ENCODE results near the gene VIPR2. TPM values are rescaled to one million over a fixed set of nuclear protein-coding genes. Genes with fewer than 3 reads are reported as not detected.

The VIPR2 gene
- total and polyA plus RNA-seq, 10 donors: 0.41 to 1.4 (median 0.64) TPM

GRCh38 chr7:159157714-159158113 is 13.0 kb upstream of the VIPR2 start:
- Histone ChIP-seq H3K4me1 (no peaks in the 10 kb centered on the region), H3K9me3 (no peaks in the 10 kb centered on the region), H3K27ac (no peak overlapping the region), H3K4me3 (no peak overlapping the region), H3K36me3 (no peaks in the 10 kb centered on the region), H3K27me3 (replicated peaks in 1 of 7) (peaks cover 0 to 12% (median 0%) of the 10 kb centered on the region in 7 donors)
- intact Hi-C loops (cut with DNase I; ENCODE audit: low total_unique reads): no loop called here
- TF ChIP-seq, protein P1, sequence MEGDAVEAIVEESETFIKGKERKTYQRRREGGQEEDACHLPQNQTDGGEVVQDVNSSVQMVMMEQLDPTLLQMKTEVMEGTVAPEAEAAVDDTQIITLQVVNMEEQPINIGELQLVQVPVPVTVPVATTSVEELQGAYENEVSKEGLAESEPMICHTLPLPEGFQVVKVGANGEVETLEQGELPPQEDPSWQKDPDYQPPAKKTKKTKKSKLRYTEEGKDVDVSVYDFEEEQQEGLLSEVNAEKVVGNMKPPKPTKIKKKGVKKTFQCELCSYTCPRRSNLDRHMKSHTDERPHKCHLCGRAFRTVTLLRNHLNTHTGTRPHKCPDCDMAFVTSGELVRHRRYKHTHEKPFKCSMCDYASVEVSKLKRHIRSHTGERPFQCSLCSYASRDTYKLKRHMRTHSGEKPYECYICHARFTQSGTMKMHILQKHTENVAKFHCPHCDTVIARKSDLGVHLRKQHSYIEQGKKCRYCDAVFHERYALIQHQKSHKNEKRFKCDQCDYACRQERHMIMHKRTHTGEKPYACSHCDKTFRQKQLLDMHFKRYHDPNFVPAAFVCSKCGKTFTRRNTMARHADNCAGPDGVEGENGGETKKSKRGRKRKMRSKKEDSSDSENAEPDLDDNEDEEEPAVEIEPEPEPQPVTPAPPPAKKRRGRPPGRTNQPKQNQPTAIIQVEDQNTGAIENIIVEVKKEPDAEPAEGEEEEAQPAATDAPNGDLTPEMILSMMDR (IDR thresholded peaks at IDR 0.05 in 8 of 11, conservative IDR thresholded peaks at IDR 0.05 in 3 of 11): no peak
- 80 to 91% (median 89%) methylated on average over 12 of the region's 12 CpGs for WGBS, 5 donors
- DNase-seq: no peak

DNA sequence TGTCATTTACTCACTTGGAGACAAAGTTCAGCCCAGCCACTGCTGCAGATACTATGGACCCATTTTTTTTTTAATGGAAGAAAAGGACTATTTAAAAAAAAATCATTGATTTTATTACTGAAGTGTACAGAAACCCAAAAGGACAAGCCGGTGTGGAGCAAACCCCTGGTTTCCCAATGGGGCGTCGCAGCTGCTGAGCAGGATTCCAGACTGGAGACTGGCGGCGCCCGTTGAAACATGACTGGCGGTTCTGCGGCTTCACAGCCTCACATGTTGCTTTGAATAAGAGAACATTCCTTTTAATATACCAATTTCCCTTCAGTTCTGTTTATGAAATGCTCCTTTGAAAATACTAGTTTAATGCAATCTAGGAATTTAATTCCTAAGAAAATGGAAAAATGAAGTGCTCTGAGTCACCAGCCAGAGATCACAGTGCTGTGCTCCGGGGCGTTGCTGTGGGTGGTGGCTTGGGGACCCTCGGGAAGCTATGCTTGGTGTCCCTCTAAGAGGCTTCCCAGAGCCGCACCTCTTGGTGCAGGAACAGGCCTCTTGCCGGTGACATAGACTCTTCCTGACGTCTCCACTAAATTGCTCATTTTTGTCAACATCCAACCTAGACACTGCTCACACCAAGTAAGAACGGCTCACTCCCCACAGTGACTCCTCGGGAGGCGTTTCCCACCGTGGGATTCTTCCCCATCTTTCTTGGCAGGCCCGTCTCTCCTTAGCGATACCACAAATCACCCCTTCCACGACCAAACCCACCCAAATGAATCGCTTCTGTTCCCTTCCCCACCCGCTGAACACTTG is 12.0 kb upstream of the VIPR2 start:
- no peaks in the 10 kb centered on the region for H3K4me1 ChIP-seq
- peak; percentile 55 for DNase-seq
- H3K27me3 ChIP-seq (replicated peaks in 1 of 7): peaks cover 0 to 12% (median 0%) of the 10 kb centered on the region in 7 donors
- H3K36me3 ChIP-seq: no peaks in the 10 kb centered on the region
- H3K9me3 ChIP-seq: no peaks in the 10 kb centered on the region
- intact Hi-C loops (cut with DNase I; ENCODE audit: low total_unique reads): no loop called here
- no peak overlapping the region for H3K4me3 ChIP-seq
- no peak overlapping the region for H3K27ac ChIP-seq
- 86 to 93% (median 90%) methylated on average over 23 of the region's 23 CpGs for WGBS, 5 donors
- TF ChIP-seq, protein P1 (IDR thresholded peaks at IDR 0.05 in 8 of 11, conservative IDR thresholded peaks at IDR 0.05 in 3 of 11): no peak
- TF ChIP-seq POLR2AphosphoS5 (IDR thresholded peaks at IDR 0.05): no peak

DNA sequence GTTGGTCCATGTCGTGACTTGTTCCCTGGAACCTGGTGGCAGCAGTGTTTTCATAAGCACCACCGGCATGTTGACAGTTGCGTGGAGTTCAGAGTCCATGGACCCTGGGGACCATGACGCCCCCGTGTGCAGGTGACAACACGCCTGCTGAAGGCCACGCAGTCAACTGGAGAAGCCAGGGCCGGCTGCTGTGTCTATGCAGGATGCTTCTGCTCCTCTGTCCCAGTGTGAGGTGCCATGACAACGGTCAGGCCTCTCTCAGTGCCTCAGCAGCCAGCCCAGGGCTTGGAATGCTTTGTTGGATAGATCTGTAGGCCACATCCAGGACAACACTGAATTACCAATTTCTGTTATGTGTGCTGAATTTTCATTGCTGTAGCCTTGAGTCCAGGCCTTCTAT is 10.7 kb upstream of the VIPR2 start:
- Histone ChIP-seq H3K27ac (no peak overlapping the region), H3K27me3 (replicated peaks in 1 of 7) (peaks cover 0 to 12% (median 0%) of the 10 kb centered on the region in 7 donors), H3K4me3 (no peak overlapping the region), H3K9me3 (no peaks in the 10 kb centered on the region), H3K36me3 (no peaks in the 10 kb centered on the region), H3K4me1 (no peaks in the 10 kb centered on the region)
- 67 to 92% (median 79%) methylated on average over 9 of the region's 9 CpGs for WGBS, 5 donors
- DNase-seq: no peak
- TF ChIP-seq POLR2A (IDR thresholded peaks at IDR 0.05) (no peak), POLR2AphosphoS5 (IDR thresholded peaks at IDR 0.05) (no peak)
- TF ChIP-seq, protein P1 (IDR thresholded peaks at IDR 0.05 in 8 of 11, conservative IDR thresholded peaks at IDR 0.05 in 3 of 11): no peak
- intact Hi-C loops (cut with DNase I; ENCODE audit: low total_unique reads): no loop called here

GRCh38 chr7:159154243-159154642 is 9.6 kb upstream of the VIPR2 start:
- TF ChIP-seq, protein P1 (IDR thresholded peaks at IDR 0.05 in 8 of 11, conservative IDR thresholded peaks at IDR 0.05 in 3 of 11): peak in 2 of 11 experiments; percentile 8 to 39
- no peak for TF ChIP-seq POLR2A (IDR thresholded peaks at IDR 0.05)
- Histone ChIP-seq H3K4me1 (no peaks in the 10 kb centered on the region), H3K9me3 (no peaks in the 10 kb centered on the region), H3K4me3 (no peak overlapping the region), H3K27me3 (replicated peaks in 1 of 7) (peaks cover 0 to 16% (median 0%) of the 10 kb centered on the region in 7 donors), H3K27ac (no peak overlapping the region), H3K36me3 (no peaks in the 10 kb centered on the region)
- DNase-seq: peak; percentile 59
- intact Hi-C loops (cut with DNase I; ENCODE audit: low total_unique reads): no loop called here
- WGBS, 5 donors: 81 to 87% (median 85%) methylated on average over 15 to 17 of the region's 17 CpGs
